ENCODE results near the gene MAGEB3. TPM values are rescaled to one million over a fixed set of nuclear protein-coding genes. Genes with fewer than 3 reads are reported as not detected.

MAGEB3 gene
- total and polyA plus RNA-seq, 9 of the 15 experiments (the other 6 are each of a cell fraction or from before 2014, with no cell fraction given), result 0.07 to 0.11 TPM; not detected in 7

- no peak for TF ChIP-seq ZNF318 (IDR thresholded peaks at IDR 0.05; ENCODE audit: borderline replicate concordance in 1 of 2, low read depth in 1 of 2)
Observed at GRCh38 chrX:30217465-30217864, 13.0 kb upstream of the MAGEB3 start (continued).

DNA sequence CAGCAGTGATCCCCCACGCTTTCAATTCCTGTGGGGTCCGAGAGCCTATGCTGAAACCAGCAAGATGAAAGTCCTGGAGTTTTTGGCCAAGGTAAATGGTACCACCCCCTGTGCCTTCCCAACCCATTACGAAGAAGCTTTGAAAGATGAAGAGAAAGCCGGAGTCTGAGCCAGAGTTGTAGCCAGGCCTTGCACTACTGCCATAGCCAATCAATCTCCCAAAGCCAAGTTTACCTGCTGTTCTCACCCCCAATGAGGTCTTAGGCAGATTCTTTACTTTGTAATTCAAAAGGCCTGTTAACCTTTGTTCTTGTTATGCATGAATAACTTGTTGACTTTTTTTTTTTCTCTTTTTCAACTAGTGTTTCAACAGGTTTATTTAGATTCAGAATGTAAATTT is 11.1 kb upstream of the MAGEB3 start:
- in situ Hi-C loops (cut with MboI) (no loop called here), intact Hi-C loops (cut with micrococcal nuclease) (loop anchor here (5.0 kb wide), 2 partner anchors 63 to 77 kb away; no protein-coding TSS in a partner anchor)
- Histone ChIP-seq H3K79me2 (ENCODE audit: control insufficient read depth, insufficient read depth, low read length) (peaks cover 22% of the 10 kb centered on the region), H2AFZ (ENCODE audit: low read depth, low read length) (no peak overlapping the region), H3K9me1 (ENCODE audit: control insufficient read depth, insufficient read depth, low read length) (no peaks in the 10 kb centered on the region), H3K27me3 (ENCODE audit: control insufficient read depth in 2 of 2, insufficient read depth in 2 of 2, low read length in 2 of 2) (no peaks in the 10 kb centered on the region), H3K4me2 (ENCODE audit: insufficient read depth, low read length) (no peak overlapping the region), H3K4me3 (no peak overlapping the region), H3K4me1 (replicated peaks in 1 of 2; ENCODE audit: control insufficient read depth in 2 of 2, insufficient read depth in 2 of 2, low read length in 2 of 2) (peaks cover 8 to 12% of the 10 kb centered on the region in 2 experiments), H3K36me3 (ENCODE audit: control insufficient read depth, insufficient read depth, low read length) (peaks cover 19% of the 10 kb centered on the region; the same call in 2 of the 3 replicates), H4K20me1 (replicated peaks; ENCODE audit: control insufficient read depth, insufficient read depth, low read length) (no peaks in the 10 kb centered on the region), H3K9ac (ENCODE audit: insufficient read depth in 1 of 2, low read depth in 2 of 2, low read length in 2 of 2) (no peak overlapping the region), H3K9me3 (replicated peaks; ENCODE audit: control insufficient read depth, insufficient read depth, low read depth, low read length) (no peaks in the 10 kb centered on the region), H3K27ac (ENCODE audit: extremely low read depth, low read depth, low read length) (no peak overlapping the region)
- whole genome bisulfite sequencing (ENCODE audit: insufficient coverage, low coverage, missing lambda C conversion rate), result 82% methylated on average over 3 of the region's 4 CpGs
- ATAC-seq (no peak), DNase-seq (ENCODE audit: extremely low read depth in 1 of 4, low spot score in 3 of 4) (no peak), FAIRE-seq (no peak)
- POLR2A ChIA-PET, result no interaction called here
- BruUV-seq (replicated peaks), result no TSS peak
- CTCF ChIA-PET (ENCODE audit: low intra/inter-chr PET ratio), result no interaction called here
- TF ChIP-seq HNRNPUL1 (IDR thresholded peaks at IDR 0.05; ENCODE audit: low read length) (no peak), ZBED1 (IDR thresholded peaks at IDR 0.05) (no peak), ZNF134 (CRISPR knock-in tag; conservative IDR thresholded peaks at IDR 0.05) (no peak), EHMT2 (IDR thresholded peaks at IDR 0.05) (no peak), TSC22D4 (tag; IDR thresholded peaks at IDR 0.05) (no peak), CHD2 (IDR thresholded peaks at IDR 0.05; ENCODE audit: low read depth, low read length) (no peak), ZNF263 (CRISPR knock-in tag; IDR thresholded peaks at IDR 0.05; ENCODE audit: borderline replicate concordance) (no peak)
- TF ChIP-seq, protein P1, sequence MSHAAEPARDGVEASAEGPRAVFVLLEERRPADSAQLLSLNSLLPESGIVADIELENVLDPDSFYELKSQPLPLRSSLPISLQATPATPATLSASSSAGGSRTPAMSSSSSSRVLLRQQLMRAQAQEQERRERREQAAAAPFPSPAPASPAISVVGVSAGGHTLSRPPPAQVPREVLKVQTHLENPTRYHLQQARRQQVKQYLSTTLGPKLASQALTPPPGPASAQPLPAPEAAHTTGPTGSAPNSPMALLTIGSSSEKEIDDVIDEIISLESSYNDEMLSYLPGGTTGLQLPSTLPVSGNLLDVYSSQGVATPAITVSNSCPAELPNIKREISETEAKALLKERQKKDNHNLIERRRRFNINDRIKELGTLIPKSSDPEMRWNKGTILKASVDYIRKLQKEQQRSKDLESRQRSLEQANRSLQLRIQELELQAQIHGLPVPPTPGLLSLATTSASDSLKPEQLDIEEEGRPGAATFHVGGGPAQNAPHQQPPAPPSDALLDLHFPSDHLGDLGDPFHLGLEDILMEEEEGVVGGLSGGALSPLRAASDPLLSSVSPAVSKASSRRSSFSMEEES (CRISPR knock-in tag; IDR thresholded peaks at IDR 0.05), result no peak
- TF ChIP-seq, protein P2, sequence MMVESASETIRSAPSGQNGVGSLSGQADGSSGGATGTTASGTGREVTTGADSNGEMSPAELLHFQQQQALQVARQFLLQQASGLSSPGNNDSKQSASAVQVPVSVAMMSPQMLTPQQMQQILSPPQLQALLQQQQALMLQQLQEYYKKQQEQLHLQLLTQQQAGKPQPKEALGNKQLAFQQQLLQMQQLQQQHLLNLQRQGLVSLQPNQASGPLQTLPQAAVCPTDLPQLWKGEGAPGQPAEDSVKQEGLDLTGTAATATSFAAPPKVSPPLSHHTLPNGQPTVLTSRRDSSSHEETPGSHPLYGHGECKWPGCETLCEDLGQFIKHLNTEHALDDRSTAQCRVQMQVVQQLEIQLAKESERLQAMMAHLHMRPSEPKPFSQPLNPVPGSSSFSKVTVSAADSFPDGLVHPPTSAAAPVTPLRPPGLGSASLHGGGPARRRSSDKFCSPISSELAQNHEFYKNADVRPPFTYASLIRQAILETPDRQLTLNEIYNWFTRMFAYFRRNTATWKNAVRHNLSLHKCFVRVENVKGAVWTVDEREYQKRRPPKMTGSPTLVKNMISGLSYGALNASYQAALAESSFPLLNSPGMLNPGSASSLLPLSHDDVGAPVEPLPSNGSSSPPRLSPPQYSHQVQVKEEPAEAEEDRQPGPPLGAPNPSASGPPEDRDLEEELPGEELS (CRISPR knock-in tag; IDR thresholded peaks at IDR 0.05; ENCODE audit: borderline replicate concordance), result no peak
